HepG2 (cell line): ENCODE results near the gene PPP1R1B. TPM values are rescaled to one million over a fixed set of nuclear protein-coding genes. Genes with fewer than 3 reads are reported as not detected.

Source experiments
- CHCHD3 ChIP-seq: sonication (generic); formaldehyde crosslinking; IDR thresholded peaks from 2 replicates; pipeline ENCODE4 v1.8.0; 2022; ENCODE audit warnings: mild to moderate bottlenecking, missing genetic modification reagents, moderate library complexity
- CREM ChIP-seq, 2 experiments: sonication (generic) in 1 of 2; formaldehyde crosslinking in 1 of 2; IDR thresholded peaks; 2 replicates each; pipeline versions ENCODE4 v1.4.0 to v1.6.1; 2016 to 2020; ENCODE audit warnings: antibody characterized with exemption in 1 of 2, mild to moderate bottlenecking in 1 of 2, missing genetic modification reagents in 1 of 2
- CSRNP1 ChIP-seq: sonication (generic); formaldehyde crosslinking; IDR thresholded peaks from 2 replicates; pipeline ENCODE4 v1.8.1; 2023; ENCODE audit warnings: mild to moderate bottlenecking, missing genetic modification reagents
- GTF2F1 ChIP-seq: fragments of 150-350 bp; IDR thresholded peaks from 2 replicates; pipeline ENCODE4 v1.6.1; 2014; ENCODE audit warnings: low read length
- NFKBIZ ChIP-seq: IDR thresholded peaks from 2 replicates; pipeline ENCODE4 v1.6.1; 2018; ENCODE audit warnings: missing genetic modification reagents, missing compliant biosample characterization
- PBX3 ChIP-seq: sonication (generic); formaldehyde crosslinking; IDR thresholded peaks from 2 replicates; pipeline ENCODE4 v1.8.1; 2023; ENCODE audit warnings: missing genetic modification reagents, inconsistent platforms, borderline replicate concordance
- PRPF4 ChIP-seq: fragments of 200-400 bp; formaldehyde crosslinking; IDR thresholded peaks from 2 replicates; pipeline ENCODE4 v1.6.1; 2016; ENCODE audit warnings: low read length, low read depth; ENCODE audit not compliant: poor library complexity, severe bottlenecking
- ZNF513 ChIP-seq: sonication (generic); formaldehyde crosslinking; conservative IDR thresholded peaks from 2 replicates; pipeline ENCODE4 v1.5.0; 2020; ENCODE audit warnings: missing genetic modification reagents
- polyA plus RNA-seq, 8 experiments: library from polyadenylated mRNA; depleted of rRNA in 3 of 8; stranded (reverse) in 7 of 8; unstranded in 1 of 8; fragments of >200 nt; fragmentation: Illumina TruSeq in 4 of 8; extraction: Trizol in 4 of 8; gene quantifications; 2 replicates each; pipeline versions ENCODE4 v1.2.1 to v1.2.3, GENCODE V29; 2011 to 2016; ENCODE audit warnings: low read depth in 4 of 8, missing spikeins in 1 of 8, mixed read lengths in 1 of 8; ENCODE audit not compliant: insufficient read depth in 1 of 8
- total RNA-seq, 5 experiments: library from RNA; depleted of rRNA; stranded (reverse); fragments of >200 nt; fragmentation: Illumina TruSeq; extraction: Trizol; gene quantifications; 2 replicates each; pipeline ENCODE4 v1.2.3, GENCODE V29; 2016; ENCODE audit warnings: low read depth in 1 of 5

PPP1R1B gene
- total and polyA plus RNA-seq, 2 of the 13 experiments (the other 11 are each of a cell fraction or from before 2014, with no cell fraction given): 0.08 TPM; not detected in 1

- TF ChIP-seq PRPF4: no peak
- no peak for TF ChIP-seq CHCHD3 (CRISPR knock-in tag)
- TF ChIP-seq CREM (IDR thresholded peaks at IDR 0.05): no peak
- TF ChIP-seq CREM (CRISPR knock-in tag; IDR thresholded peaks at IDR 0.05): no peak
- no peak for TF ChIP-seq NFKBIZ (CRISPR knock-in tag)
- TF ChIP-seq GTF2F1: no peak
- TF ChIP-seq CSRNP1 (CRISPR knock-in tag): no peak
- TF ChIP-seq ZNF513 (CRISPR knock-in tag): no peak
- no peak for TF ChIP-seq PBX3 (CRISPR knock-in tag)
Observed at GRCh38 chr17:39603304-39604016, 23.3 kb upstream of the PPP1R1B start (continued).
